Right cardiac atrium (tissue), 5 donors: ENCODE measurements around the gene MTRR. TPM values are rescaled to one million over a fixed set of nuclear protein-coding genes. Genes with fewer than 3 reads are reported as not detected.

ENCODE experiments used
- ATAC-seq, 2 donors: fragments of 200-7000 bp; cut with Tn5 transposase; one replicate each; pipeline versions ENCODE4 v1.8.0 to v1.9.1; 2020; ENCODE audit warnings: moderate library complexity in 2 of 2, mild to moderate bottlenecking in 1 of 2
- DNase-seq, 3 donors: peaks; one replicate each; pipeline ENCODE4 v3.0.0-alpha.2; 2020
- H3K27ac ChIP-seq: one replicate; pipeline ENCODE4 v1.5.1; 2013; ENCODE audit warnings: mild to moderate bottlenecking, low read length, control low read depth, moderate library complexity
- H3K27me3 ChIP-seq: one replicate; pipeline ENCODE4 v1.6.1; 2013; ENCODE audit not compliant: control insufficient read depth, insufficient read depth
- H3K4me1 ChIP-seq: one replicate; pipeline ENCODE4 v1.6.1; 2013; ENCODE audit warnings: low read length; ENCODE audit not compliant: control insufficient read depth, insufficient read depth
- H3K4me3 ChIP-seq: one replicate; pipeline ENCODE4 v1.5.1; 2013; ENCODE audit warnings: low read length, control low read depth
- H3K9me3 ChIP-seq: one replicate; pipeline ENCODE4 v1.6.1; 2013; ENCODE audit warnings: low read length; ENCODE audit not compliant: control insufficient read depth
- WGBS: extraction: QIAGEN DNeasy Blood & Tissue Kit; methylation state at CpG from one replicate; pipeline ENCODE4 v1.1.7; 2013; 5-methylcytosine and 5-hydroxymethylcytosine counted together
- intact Hi-C, 4 donors: fragments of 100-400 bp; cut with DNase I; formaldehyde crosslinking; loops; one replicate each; pipeline versions ENCODE4 v1.11.0 to v1.14.0; 2022 to 2023
- long read RNA-seq, 4 donors: library from polyadenylated mRNA; unstranded; transcript quantifications; one replicate each; pipeline ENCODE4 v2.0.0, GENCODE V29; 2020 to 2021
- polyA plus RNA-seq: library from polyadenylated mRNA; stranded (reverse); fragments of 200-250 nt; gene quantifications from one replicate; pipeline ENCODE4 v1.2.3, GENCODE V29; 2013
- total RNA-seq, 4 donors: library from RNA; stranded (reverse); fragmentation: NEBNext Ultra II Directional; extraction: Animal tissue kit (Norgen Biotek cat#: 25700); gene quantifications; one replicate each; pipeline ENCODE4 v1.2.1, GENCODE V29; 2021
- donor health status: healthy with polysubstance abuse.
- donor health status: DM: no; HTN: yes; CAD: no.
- donor health status: DM: no; HTN: no; CAD: no.
- donor health status: DM: no; HTN: yes; CAD: no; lungs with severe emphysema.
- donor health status: DM: yes; HTN: yes; CAD: no.

Gene MTRR
- total RNA-seq (10 to 100 TPM; 25.0 to 41.1 (median 34.1) TPM), polyA plus RNA-seq (15.0 TPM)
- long read RNA-seq, donor 1, transcript MTRR-202 (15 exons, 3,215 nt), result major isoform, 15 of 41 reads
- long read RNA-seq, donor 1, partial matches to known transcripts, result 13 of 41 reads
- long read RNA-seq, donor 1, other reads (novel, unspliced or antisense), result 10 of 41 reads
- long read RNA-seq, donor 2, transcript MTRR-202 (15 exons, 3,215 nt), result major isoform, 5 of 8 reads
- long read RNA-seq, donor 2, partial matches to known transcripts, result 1 of 8 reads
- long read RNA-seq, donor 2, other reads (novel, unspliced or antisense), result 1 of 8 reads
- long read RNA-seq, donor 3, transcript MTRR-202 (15 exons, 3,215 nt), result major isoform, 30 of 85 reads
- long read RNA-seq, donor 3, partial matches to known transcripts, result 15 of 85 reads
- long read RNA-seq, donor 3, other reads (novel, unspliced or antisense), result 37 of 85 reads
- long read RNA-seq, donor 4, transcript MTRR-202 (15 exons, 3,215 nt), result major isoform, 8 of 17 reads
- long read RNA-seq, donor 4, partial matches to known transcripts, result 4 of 17 reads
- long read RNA-seq, donor 4, other reads (novel, unspliced or antisense), result 2 of 17 reads

DNA sequence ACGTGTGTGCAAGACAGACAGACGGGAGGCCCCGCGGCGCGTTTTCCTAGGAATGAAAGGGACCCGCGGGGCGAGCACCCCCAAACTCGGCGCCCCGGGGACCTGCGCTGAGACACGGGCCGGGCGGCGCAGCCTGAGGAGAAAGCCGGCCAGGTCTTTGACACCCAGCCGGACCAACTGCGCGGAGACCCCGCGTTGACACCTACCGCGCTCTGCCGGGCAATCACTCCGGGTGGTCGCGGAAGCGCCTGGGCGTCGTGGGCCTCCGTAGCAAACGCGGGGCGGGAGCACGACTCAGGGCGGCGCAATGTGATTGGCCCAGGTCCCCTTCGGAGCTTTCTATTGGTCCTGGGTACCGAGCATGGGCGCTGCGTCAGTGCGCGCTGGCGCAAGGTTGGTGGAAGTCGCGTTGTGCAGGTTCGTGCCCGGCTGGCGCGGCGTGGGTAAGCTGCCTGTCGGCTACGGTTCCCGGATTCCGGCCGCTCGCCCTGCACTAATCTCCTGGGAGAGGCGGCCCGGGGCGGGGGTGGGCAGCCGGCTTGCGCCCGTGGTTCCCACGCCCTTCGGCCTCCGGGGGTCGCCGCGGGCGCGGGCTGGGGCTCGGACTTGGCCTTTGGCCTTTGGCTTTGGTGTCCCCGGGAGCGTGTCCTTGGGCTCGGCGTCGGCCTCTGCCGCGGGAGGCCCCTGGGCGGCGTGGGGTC lies at the start of gene MTRR, which contains the start of gene FASTKD3:
TSS of gene MTRR (plus strand) at position 376 of the 701 bp plus-strand sequence. CDS start 1,647 bp downstream, outside the sequence.
TSS of gene FASTKD3 (minus strand) at position 259 of the 701 bp plus-strand sequence. CDS start 948 bp downstream, outside the sequence.
- peak; percentile 100 for ATAC-seq
- WGBS, result under 1% methylated on average over 83 of the region's 83 CpGs
- intact Hi-C loops, result no loop called here
- H3K4me3 ChIP-seq, result peak within 1 kb of the TSS; percentile 70
- no peaks in the 10 kb centered on the region for H3K27me3 ChIP-seq
- peak within 1 kb of the TSS; percentile 19 for H3K27ac ChIP-seq
- H3K9me3 ChIP-seq, result peaks cover 2% of the 10 kb centered on the region
- H3K4me1 ChIP-seq, result no peaks in the 10 kb centered on the region
- peak; percentile 95 to 98 (median 97) for DNase-seq

DNA sequence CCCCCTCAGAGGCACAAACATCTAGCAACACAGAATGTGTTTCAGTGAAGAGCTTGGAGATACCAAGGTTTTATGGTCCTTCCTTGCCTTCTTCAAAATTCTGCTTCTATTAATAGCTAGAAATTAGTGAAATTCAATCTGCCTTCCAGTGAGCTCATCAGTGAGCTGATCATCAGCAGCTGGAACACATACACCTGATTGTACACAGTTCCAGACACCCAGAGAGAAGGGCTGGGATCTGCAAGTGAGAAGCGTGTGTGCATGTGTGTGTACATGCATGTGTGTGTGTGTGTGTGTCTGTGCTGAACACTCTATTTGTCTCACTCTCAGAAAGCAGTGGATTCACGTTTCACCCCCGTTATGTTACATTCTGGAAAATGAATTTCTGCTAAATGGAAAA lies 46.5 kb upstream of the MTRR start:
- H3K27ac ChIP-seq, result no peak overlapping the region
- H3K27me3 ChIP-seq, result no peaks in the 10 kb centered on the region
- intact Hi-C loops, result no loop called here
- H3K9me3 ChIP-seq, result peaks cover 2% of the 10 kb centered on the region
- DNase-seq, result no peak
- ATAC-seq, result no peak
- no peaks in the 10 kb centered on the region for H3K4me1 ChIP-seq
- H3K4me3 ChIP-seq, result no peak overlapping the region
- WGBS, result 43% methylated on average over 3 of the region's 3 CpGs

DNA sequence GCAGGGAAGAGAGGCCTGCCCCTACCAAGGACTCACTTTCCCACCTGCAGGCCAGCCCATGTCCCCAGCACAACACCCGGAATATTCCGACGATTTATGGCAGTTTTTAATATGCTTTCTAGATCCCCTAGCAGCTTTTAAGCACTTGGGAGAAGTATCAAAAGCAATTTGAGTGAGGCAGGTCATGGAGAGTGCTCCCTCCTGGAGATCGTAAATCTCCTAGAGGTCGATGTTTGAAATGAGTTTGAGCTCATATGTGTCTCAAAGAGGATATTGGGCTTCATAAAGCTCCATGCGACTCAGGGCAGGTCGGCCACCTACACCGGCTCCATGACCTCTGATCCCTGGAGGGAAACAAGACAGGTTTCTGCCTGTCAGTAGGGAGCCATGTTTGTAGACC lies 45.4 kb upstream of the MTRR start:
- Histone ChIP-seq H3K27me3 (no peaks in the 10 kb centered on the region), H3K27ac (no peak overlapping the region), H3K9me3 (peaks cover 2% of the 10 kb centered on the region), H3K4me1 (no peaks in the 10 kb centered on the region), H3K4me3 (no peak overlapping the region)
- intact Hi-C loops, result no loop called here
- DNase-seq, result no peak
- no peak for ATAC-seq
- 80% methylated on average over 8 of the region's 8 CpGs for WGBS

DNA sequence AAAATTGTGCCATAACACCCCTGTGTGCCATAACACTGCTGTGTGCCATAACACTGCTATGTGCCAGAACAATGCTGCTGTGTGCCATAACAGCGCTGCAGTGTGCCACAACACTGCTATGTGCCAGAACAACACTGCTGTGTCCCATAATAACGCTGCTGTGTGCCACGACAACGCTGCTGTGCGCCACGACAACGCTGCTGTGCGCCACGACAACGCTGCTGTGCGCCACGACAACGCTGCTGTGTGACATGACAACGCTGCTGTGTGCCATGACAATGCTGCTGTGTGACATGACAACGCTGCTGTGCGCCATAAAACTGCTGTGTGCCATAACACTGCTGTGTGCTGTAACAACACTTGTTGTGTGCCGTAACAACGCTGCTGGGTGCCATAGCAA lies 44.0 kb upstream of the MTRR start:
- WGBS, result 94% methylated on average over 18 of the region's 18 CpGs
- Histone ChIP-seq H3K4me3 (no peak overlapping the region), H3K27me3 (no peaks in the 10 kb centered on the region), H3K27ac (no peak overlapping the region), H3K9me3 (peaks cover 2% of the 10 kb centered on the region), H3K4me1 (no peaks in the 10 kb centered on the region)
- DNase-seq (no peak), ATAC-seq (no peak)
- intact Hi-C loops, result no loop called here

DNA sequence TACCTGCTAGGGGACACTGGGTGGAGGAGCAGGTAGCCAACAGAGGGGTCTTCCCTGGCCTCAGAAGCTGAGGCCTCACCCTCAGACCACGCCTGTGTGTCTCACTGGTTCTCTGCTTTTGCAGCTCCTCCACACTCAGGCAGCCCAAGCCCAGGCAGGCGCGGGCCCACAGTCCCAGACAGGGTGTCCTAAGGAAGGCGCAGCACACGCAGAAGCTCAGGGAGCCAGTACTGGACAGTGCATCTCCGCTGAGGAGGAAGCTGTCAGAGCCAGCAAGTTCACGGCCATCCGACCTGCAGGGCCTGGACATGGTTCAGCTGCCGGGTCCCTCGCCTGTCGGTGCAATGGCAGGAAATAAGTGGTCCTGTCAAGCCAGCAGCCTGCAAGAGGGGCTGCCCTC lies 43.3 kb upstream of the MTRR start:
- no peak for ATAC-seq
- Histone ChIP-seq H3K4me1 (no peaks in the 10 kb centered on the region), H3K27ac (no peak overlapping the region), H3K9me3 (peaks cover 2% of the 10 kb centered on the region), H3K4me3 (no peak overlapping the region), H3K27me3 (no peaks in the 10 kb centered on the region)
- intact Hi-C loops, result no loop called here
- WGBS, result 87% methylated on average over 11 of the region's 11 CpGs
- DNase-seq, result peak in 1 of 3 donors; percentile 37

DNA sequence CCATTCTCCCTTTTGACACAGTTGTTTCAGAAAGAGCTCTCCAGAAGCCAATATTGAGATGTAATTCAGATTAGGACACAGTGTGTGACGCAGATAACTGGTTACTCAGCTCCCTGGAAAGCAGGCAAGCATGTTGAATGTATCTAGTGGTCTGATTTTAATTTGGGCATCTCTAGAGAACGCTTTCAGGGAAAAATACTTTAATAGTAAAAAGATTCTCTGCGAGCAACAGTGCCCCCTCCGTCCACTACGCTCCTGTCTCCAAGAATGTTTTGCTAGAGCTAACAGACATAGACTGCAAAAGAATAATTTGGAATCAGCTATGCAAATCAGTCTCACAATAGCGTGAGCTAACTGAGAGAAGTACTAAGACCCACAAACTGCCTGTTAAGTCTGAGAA lies 41.3 kb upstream of the MTRR start:
- ATAC-seq (peak; percentile 28 to 62), DNase-seq (no peak)
- H3K4me3 ChIP-seq, result no peak overlapping the region
- H3K9me3 ChIP-seq, result no peaks in the 10 kb centered on the region
- intact Hi-C loops, result no loop called here
- no peaks in the 10 kb centered on the region for H3K4me1 ChIP-seq
- 54% methylated on average over 6 of the region's 6 CpGs for WGBS
- no peaks in the 10 kb centered on the region for H3K27me3 ChIP-seq
- H3K27ac ChIP-seq, result no peak overlapping the region

DNA sequence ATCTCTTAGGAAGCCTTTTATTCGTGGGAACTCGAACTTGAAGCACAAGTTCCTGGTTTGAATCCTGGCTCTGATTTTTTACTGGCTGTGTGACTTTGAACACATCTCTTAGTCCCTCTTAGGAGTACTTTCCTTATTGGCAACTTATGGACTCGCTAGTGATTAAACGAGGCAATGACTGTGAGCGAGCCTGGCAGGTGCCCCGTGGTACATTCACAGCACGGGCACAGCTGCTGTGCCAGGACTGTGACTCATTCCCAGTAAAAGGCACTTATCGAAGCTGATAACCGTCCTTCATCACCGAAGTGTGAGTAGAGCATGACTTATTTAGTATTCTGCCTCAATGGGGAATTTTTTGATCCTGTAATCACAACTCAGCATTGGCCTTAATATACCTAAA lies 40.7 kb upstream of the MTRR start:
- Histone ChIP-seq H3K27ac (no peak overlapping the region), H3K27me3 (no peaks in the 10 kb centered on the region)
- ATAC-seq, result peak; percentile 82 to 87

DNA sequence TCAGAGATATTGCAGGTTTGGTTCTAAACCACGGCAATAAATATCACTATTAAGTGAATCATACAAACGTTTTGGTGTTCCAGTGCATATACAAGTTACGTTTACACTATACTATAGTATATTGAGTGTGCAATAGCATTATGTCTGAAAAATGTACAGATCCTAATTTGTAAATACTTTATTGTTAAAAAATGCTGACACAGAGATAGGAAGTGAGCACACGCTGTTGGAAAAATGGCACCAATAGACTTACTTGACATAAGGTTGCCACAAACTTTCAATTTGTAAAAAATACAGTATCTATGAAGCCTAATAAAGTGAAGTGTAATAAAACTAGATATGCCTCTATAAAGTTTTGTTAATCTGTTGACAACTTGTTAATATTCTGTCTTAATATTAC lies 34.0 kb upstream of the MTRR start:
- WGBS, result 82% methylated on average over 4 of the region's 4 CpGs
- H3K9me3 ChIP-seq, result no peaks in the 10 kb centered on the region
- no peaks in the 10 kb centered on the region for H3K4me1 ChIP-seq
- no peak for DNase-seq
- no peak overlapping the region for H3K27ac ChIP-seq
- no peak overlapping the region for H3K4me3 ChIP-seq
- ATAC-seq, result no peak
- H3K27me3 ChIP-seq, result no peaks in the 10 kb centered on the region
- intact Hi-C loops, result no loop called here

More for the DNA sequence above, 40.7 kb upstream of the MTRR start:
- Histone ChIP-seq H3K9me3 (no peaks in the 10 kb centered on the region), H3K4me3 (no peak overlapping the region), H3K4me1 (no peaks in the 10 kb centered on the region)
- 53% methylated on average over 10 of the region's 10 CpGs for WGBS
- intact Hi-C loops, result no loop called here
- DNase-seq, result peak; percentile 34 to 69 (median 65)

DNA sequence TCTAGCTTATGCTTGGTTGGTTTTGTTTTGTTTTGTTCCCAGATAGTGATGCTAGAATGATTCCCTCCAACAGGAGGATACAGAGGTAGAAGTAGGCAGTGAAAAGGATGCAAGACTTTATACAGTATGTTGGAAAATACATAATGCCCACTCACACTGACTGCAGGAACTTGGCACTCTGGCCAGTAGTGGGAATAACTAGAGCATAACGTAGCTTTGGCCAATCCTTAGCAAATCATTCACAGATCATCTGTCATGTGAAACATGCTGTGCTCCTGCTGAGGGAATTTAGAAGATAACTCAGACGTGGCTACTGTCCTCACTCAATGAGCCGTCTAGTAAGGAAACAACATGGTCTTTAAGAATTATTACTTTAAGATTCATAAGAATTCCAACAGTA lies 31.5 kb upstream of the MTRR start:
- DNase-seq (no peak), ATAC-seq (no peak)
- intact Hi-C loops, result no loop called here
- H3K4me3 ChIP-seq, result no peak overlapping the region
- no peak overlapping the region for H3K27ac ChIP-seq
- no peaks in the 10 kb centered on the region for H3K9me3 ChIP-seq
- 36% methylated on average over 3 of the region's 3 CpGs for WGBS
- H3K27me3 ChIP-seq, result no peaks in the 10 kb centered on the region
- no peaks in the 10 kb centered on the region for H3K4me1 ChIP-seq

DNA sequence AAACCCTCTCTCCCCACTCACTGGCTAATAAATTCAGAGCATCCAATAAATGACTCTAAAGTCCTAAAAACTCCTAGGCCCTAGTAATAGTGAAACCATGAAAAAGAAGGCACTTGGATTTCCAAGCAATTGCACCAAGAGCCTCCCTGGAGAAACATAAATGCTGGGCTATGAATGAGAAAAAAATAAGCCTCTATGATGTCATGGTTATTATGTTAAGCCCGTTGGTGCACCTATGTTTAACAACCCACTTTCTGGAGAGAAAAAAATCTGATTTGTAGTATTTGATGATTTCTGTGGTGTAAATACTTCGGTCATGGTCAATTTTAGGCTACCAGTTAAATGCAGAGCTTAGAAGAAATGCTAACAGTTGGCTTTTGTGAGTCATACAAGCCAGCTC lies 26.4 kb upstream of the MTRR start:
- no peak for DNase-seq
- Histone ChIP-seq H3K27ac (no peak overlapping the region), H3K4me3 (no peak overlapping the region), H3K4me1 (no peaks in the 10 kb centered on the region), H3K9me3 (no peaks in the 10 kb centered on the region), H3K27me3 (no peaks in the 10 kb centered on the region)
- intact Hi-C loops, result no loop called here
- WGBS, result 72% methylated on average over 2 of the region's 2 CpGs
- ATAC-seq, result no peak

DNA sequence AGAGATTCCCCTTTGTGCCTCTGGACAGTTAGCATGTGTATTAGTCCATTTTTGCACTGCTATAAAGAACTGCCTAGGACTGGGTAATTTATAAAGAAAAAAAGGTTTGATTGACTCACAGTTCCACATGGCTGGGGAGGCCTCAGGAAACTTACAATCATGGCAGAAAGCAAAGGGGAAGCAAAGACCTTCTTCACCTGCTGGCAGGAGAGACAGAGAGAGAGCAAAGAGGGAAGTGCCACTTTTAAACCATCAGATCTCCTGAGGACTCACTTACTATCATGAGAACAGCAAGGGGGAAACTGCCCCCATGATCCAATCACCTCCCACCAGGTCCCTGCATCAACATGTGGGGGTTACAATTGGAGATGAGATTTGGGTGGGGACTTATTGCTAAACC lies 24.0 kb upstream of the MTRR start:
- Histone ChIP-seq H3K9me3 (no peaks in the 10 kb centered on the region), H3K4me1 (no peaks in the 10 kb centered on the region), H3K27ac (no peak overlapping the region), H3K4me3 (no peak overlapping the region), H3K27me3 (no peaks in the 10 kb centered on the region)
- intact Hi-C loops, result no loop called here
- no peak for ATAC-seq
- no peak for DNase-seq
